HEK293 (cell line): ENCODE results near the gene SLC3A2.

Source experiments
- BCL11A ChIP-seq: fragments of 450-650 bp; formaldehyde crosslinking; IDR thresholded peaks from 2 replicates; pipeline ENCODE4 v1.5.1; 2016; ENCODE audit warnings: low read depth, missing biosample characterization, missing genetic modification characterization
- GLIS1 ChIP-seq: fragments of 450-650 bp; formaldehyde crosslinking; IDR thresholded peaks from 2 replicates; pipeline ENCODE4 v1.5.1; 2016; ENCODE audit warnings: missing biosample characterization, missing genetic modification characterization
- HOXA7 ChIP-seq: sonication (generic); formaldehyde crosslinking; IDR thresholded peaks from 2 replicates; pipeline ENCODE4 v1.8.1; 2022; ENCODE audit warnings: missing genetic modification reagents, borderline replicate concordance
- KLF9 ChIP-seq: fragments of 450-650 bp; formaldehyde crosslinking; IDR thresholded peaks from 2 replicates; pipeline ENCODE4 v1.5.1; 2016; ENCODE audit warnings: missing biosample characterization, missing genetic modification characterization, low read depth
- OSR2 ChIP-seq: fragments of 450-650 bp; formaldehyde crosslinking; IDR thresholded peaks from 2 replicates; pipeline ENCODE4 v1.5.1; 2016; ENCODE audit warnings: missing biosample characterization, missing genetic modification characterization
- SCRT1 ChIP-seq: fragments of 450-650 bp; formaldehyde crosslinking; IDR thresholded peaks from 2 replicates; pipeline ENCODE4 v1.5.1; 2016; ENCODE audit warnings: missing biosample characterization, missing genetic modification characterization, borderline replicate concordance
- SCRT2 ChIP-seq: fragments of 450-650 bp; formaldehyde crosslinking; IDR thresholded peaks from 2 replicates; pipeline ENCODE4 v1.5.1; 2016; ENCODE audit warnings: missing biosample characterization, missing genetic modification characterization
- SP7 ChIP-seq: fragments of 450-650 bp; formaldehyde crosslinking; IDR thresholded peaks from 2 replicates; pipeline ENCODE4 v1.5.1; 2016; ENCODE audit warnings: missing biosample characterization, missing genetic modification characterization
- ZBTB17 ChIP-seq: fragments of 450-650 bp; formaldehyde crosslinking; IDR thresholded peaks from 2 replicates; pipeline ENCODE4 v1.5.1; 2016; ENCODE audit warnings: missing biosample characterization, missing genetic modification characterization
- ZBTB20 ChIP-seq: fragments of 450-650 bp; formaldehyde crosslinking; IDR thresholded peaks from 2 replicates; pipeline ENCODE4 v1.5.1; 2016; ENCODE audit warnings: missing biosample characterization, missing genetic modification characterization
- ZFP41 ChIP-seq: fragments of 450-650 bp; formaldehyde crosslinking; IDR thresholded peaks from 2 replicates; pipeline ENCODE4 v1.5.1; 2016; ENCODE audit warnings: missing biosample characterization, missing genetic modification characterization, borderline replicate concordance
- ZIC2 ChIP-seq: fragments of 450-650 bp; formaldehyde crosslinking; IDR thresholded peaks from 2 replicates; pipeline ENCODE4 v1.5.1; 2016; ENCODE audit warnings: missing biosample characterization, missing genetic modification characterization
- ZNF133 ChIP-seq: fragments of 450-650 bp; formaldehyde crosslinking; IDR thresholded peaks from 2 replicates; pipeline ENCODE4 v1.5.1; 2016; ENCODE audit warnings: missing biosample characterization, missing genetic modification characterization
- ZNF157 ChIP-seq: fragments of 450-650 bp; formaldehyde crosslinking; IDR thresholded peaks from 2 replicates; pipeline ENCODE4 v1.5.1; 2016; ENCODE audit warnings: missing biosample characterization, missing genetic modification characterization
- ZNF211 ChIP-seq: fragments of 450-650 bp; formaldehyde crosslinking; IDR thresholded peaks from 2 replicates; pipeline ENCODE4 v1.5.1; 2016; ENCODE audit warnings: low read depth, missing biosample characterization, missing genetic modification characterization
- ZNF223 ChIP-seq: fragments of 450-650 bp; formaldehyde crosslinking; IDR thresholded peaks from 2 replicates; pipeline ENCODE4 v1.5.1; 2016; ENCODE audit warnings: missing biosample characterization, missing genetic modification characterization
- ZNF23 ChIP-seq: fragments of 450-650 bp; formaldehyde crosslinking; IDR thresholded peaks from 2 replicates; pipeline ENCODE4 v1.5.1; 2016; ENCODE audit warnings: missing biosample characterization, missing genetic modification characterization, borderline replicate concordance
- ZNF274 ChIP-seq, 2 experiments: fragments of 200-500 bp in 1 of 2; fragments of 450-650 bp in 1 of 2; sonication (Bioruptor generic) in 1 of 2; formaldehyde crosslinking in 1 of 2; IDR thresholded peaks; 2 replicates each; pipeline versions ENCODE4 v1.5.1 to v1.6.1; 2014 to 2016; ENCODE audit warnings: borderline replicate concordance in 1 of 2, inconsistent platforms in 1 of 2, low read length in 1 of 2, missing biosample characterization in 1 of 2, missing genetic modification characterization in 1 of 2
- ZNF341 ChIP-seq: fragments of 450-650 bp; formaldehyde crosslinking; IDR thresholded peaks from 2 replicates; pipeline ENCODE4; 2016; ENCODE audit warnings: low read depth, missing biosample characterization, missing genetic modification characterization
- ZNF350 ChIP-seq: fragments of 450-650 bp; formaldehyde crosslinking; IDR thresholded peaks from 2 replicates; pipeline ENCODE4 v1.5.0; 2017; ENCODE audit warnings: missing biosample characterization, mild to moderate bottlenecking, missing genetic modification characterization
- ZNF433 ChIP-seq: fragments of 450-650 bp; formaldehyde crosslinking; IDR thresholded peaks from 2 replicates; pipeline ENCODE4 v1.5.1; 2016; ENCODE audit warnings: missing biosample characterization, missing genetic modification characterization, low read depth
- ZNF48 ChIP-seq: fragments of 450-650 bp; formaldehyde crosslinking; IDR thresholded peaks from 2 replicates; pipeline ENCODE4 v1.5.1; 2016; ENCODE audit warnings: missing biosample characterization, missing genetic modification characterization
- ZNF521 ChIP-seq: fragments of 450-650 bp; formaldehyde crosslinking; IDR thresholded peaks from 2 replicates; pipeline ENCODE4 v1.5.1; 2017; ENCODE audit warnings: missing biosample characterization, mild to moderate bottlenecking, missing genetic modification characterization
- ZNF555 ChIP-seq: fragments of 450-650 bp; formaldehyde crosslinking; conservative IDR thresholded peaks from 2 replicates; pipeline ENCODE4 v1.5.1; 2017; ENCODE audit warnings: missing biosample characterization, mild to moderate bottlenecking, missing genetic modification characterization, inconsistent platforms
- ZNF664 ChIP-seq: fragments of 450-650 bp; formaldehyde crosslinking; IDR thresholded peaks from 2 replicates; pipeline ENCODE4 v1.5.1; 2016; ENCODE audit warnings: missing biosample characterization, missing genetic modification characterization
- ZNF701 ChIP-seq: fragments of 450-650 bp; formaldehyde crosslinking; IDR thresholded peaks from 2 replicates; pipeline ENCODE4 v1.5.1; 2016; ENCODE audit warnings: missing biosample characterization, missing genetic modification characterization
- ZNF843 ChIP-seq: fragments of 450-650 bp; formaldehyde crosslinking; IDR thresholded peaks from 2 replicates; pipeline ENCODE4 v1.5.1; 2016; ENCODE audit warnings: missing biosample characterization, missing genetic modification characterization
- TF ChIP-seq, protein P1 (sequence below): fragments of 450-650 bp; formaldehyde crosslinking; IDR thresholded peaks from 2 replicates; pipeline ENCODE4 v1.5.1; 2016; ENCODE audit warnings: missing biosample characterization, missing genetic modification characterization
- TF ChIP-seq, protein P2 (sequence below): fragments of 450-650 bp; formaldehyde crosslinking; IDR thresholded peaks from 2 replicates; pipeline ENCODE4 v1.5.1; 2016; ENCODE audit warnings: missing biosample characterization, missing genetic modification characterization
- TF ChIP-seq, protein P3 (sequence below): fragments of 450-650 bp; formaldehyde crosslinking; IDR thresholded peaks from 2 replicates; pipeline ENCODE4 v1.5.1; 2016; ENCODE audit warnings: missing biosample characterization, missing genetic modification characterization
- TF ChIP-seq, protein P4 (sequence below): fragments of 450-650 bp; formaldehyde crosslinking; IDR thresholded peaks from 2 replicates; pipeline ENCODE4 v1.5.1; 2016; ENCODE audit warnings: missing biosample characterization, missing genetic modification characterization
- TF ChIP-seq, protein P5 (sequence below): fragments of 450-650 bp; formaldehyde crosslinking; IDR thresholded peaks from 2 replicates; pipeline ENCODE4 v1.5.1; 2017; ENCODE audit warnings: missing biosample characterization, missing genetic modification characterization

Gene SLC3A2

DNA sequence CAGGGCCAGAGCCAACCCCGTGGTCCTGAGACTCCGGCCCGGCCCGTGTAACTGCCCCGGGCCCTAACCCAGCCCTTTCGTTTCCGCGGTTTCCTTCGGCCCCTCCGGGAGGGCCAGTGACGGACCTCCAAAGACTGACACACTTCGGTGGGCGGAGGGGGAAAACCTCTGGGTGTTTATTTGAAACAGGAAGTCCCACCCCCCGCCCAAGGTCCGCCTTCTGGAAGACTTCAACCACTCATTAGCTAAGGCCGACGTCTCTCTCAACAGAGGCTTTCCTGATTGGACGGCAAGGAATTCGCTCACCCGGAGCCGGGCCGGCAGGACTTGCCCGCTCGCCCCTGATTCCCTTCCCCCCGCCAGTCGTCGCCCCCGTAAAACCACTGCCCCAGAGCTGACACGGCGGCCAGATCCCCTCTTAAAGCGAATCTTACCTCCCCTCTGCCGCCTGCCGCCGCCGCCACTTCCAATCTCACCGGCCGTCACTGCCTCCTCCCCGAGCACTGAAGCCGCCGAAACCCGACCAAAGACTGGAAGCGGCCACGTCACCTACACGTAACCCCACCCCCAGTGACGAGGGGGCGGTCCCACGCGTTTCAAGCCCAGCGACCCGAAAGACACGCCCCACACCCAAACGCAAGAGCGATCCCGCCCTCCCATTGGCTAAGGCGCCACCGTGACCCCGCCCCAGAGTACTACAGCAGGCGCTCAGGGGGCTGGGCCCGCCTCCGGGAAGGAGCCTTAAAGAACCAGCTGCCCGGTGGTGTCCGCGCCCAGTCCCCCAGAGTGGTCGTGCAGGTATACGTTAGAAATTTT is 49.0 kb upstream of the SLC3A2 start, which contains the start of gene STX5 (continued):
- TF ChIP-seq ZNF701 (no peak), ZNF664 (no peak), GLIS1 (tag by site-specific recombination) (no peak), ZBTB17 (tag by site-specific recombination) (no peak), ZNF133 (tag by site-specific recombination) (no peak), ZNF433 (no peak), HOXA7 (CRISPR knock-in tag) (no peak), ZIC2 (tag by site-specific recombination) (no peak), ZNF341 (tag by site-specific recombination) (peak; percentile 72; the same call in 1 of the 2 replicates), ZNF211 (tag by site-specific recombination) (no peak), OSR2 (tag by site-specific recombination) (no peak), ZNF843 (tag by site-specific recombination) (0 out of 2 replicates have a peak, but pooled peaks have one; percentile 5), ZNF521 (tag by site-specific recombination) (no peak), ZFP41 (tag by site-specific recombination) (no peak), ZNF350 (no peak), ZNF157 (tag by site-specific recombination) (no peak), SP7 (0 out of 2 replicates have a peak, but pooled peaks have one; percentile 69), ZNF274 (IDR thresholded peaks at IDR 0.05; ENCODE audit: low read length) (no peak), ZNF274 (tag by site-specific recombination; IDR thresholded peaks at IDR 0.05; ENCODE audit: borderline replicate concordance) (no peak), SCRT1 (no peak), ZBTB20 (tag by site-specific recombination) (0 out of 2 replicates have a peak, but pooled peaks have one; percentile 45), KLF9 (tag by site-specific recombination) (peak; percentile 79), ZNF555 (tag by site-specific recombination) (no peak), ZNF23 (no peak), ZNF223 (tag by site-specific recombination) (no peak), BCL11A (no peak), ZNF48 (tag by site-specific recombination) (no peak), SCRT2 (tag by site-specific recombination) (0 out of 2 replicates have a peak, but pooled peaks have one; percentile 36)
- TF ChIP-seq, protein P1, sequence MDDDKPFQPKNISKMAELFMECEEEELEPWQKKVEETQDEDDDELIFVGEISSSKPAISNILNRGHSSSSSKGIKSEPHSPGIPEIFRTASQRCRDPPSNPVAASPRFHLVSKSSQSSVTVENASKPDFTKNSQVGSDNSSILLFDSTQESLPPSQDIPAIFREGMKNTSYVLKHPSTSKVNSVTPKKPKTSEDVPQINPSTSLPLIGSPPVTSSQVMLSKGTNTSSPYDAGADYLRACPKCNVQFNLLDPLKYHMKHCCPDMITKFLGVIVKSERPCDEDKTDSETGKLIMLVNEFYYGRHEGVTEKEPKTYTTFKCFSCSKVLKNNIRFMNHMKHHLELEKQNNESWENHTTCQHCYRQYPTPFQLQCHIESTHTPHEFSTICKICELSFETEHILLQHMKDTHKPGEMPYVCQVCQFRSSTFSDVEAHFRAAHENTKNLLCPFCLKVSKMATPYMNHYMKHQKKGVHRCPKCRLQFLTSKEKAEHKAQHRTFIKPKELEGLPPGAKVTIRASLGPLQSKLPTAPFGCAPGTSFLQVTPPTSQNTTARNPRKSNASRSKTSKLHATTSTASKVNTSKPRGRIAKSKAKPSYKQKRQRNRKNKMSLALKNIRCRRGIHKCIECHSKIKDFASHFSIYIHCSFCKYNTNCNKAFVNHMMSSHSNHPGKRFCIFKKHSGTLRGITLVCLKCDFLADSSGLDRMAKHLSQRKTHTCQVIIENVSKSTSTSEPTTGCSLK: no peak
- TF ChIP-seq, protein P2, sequence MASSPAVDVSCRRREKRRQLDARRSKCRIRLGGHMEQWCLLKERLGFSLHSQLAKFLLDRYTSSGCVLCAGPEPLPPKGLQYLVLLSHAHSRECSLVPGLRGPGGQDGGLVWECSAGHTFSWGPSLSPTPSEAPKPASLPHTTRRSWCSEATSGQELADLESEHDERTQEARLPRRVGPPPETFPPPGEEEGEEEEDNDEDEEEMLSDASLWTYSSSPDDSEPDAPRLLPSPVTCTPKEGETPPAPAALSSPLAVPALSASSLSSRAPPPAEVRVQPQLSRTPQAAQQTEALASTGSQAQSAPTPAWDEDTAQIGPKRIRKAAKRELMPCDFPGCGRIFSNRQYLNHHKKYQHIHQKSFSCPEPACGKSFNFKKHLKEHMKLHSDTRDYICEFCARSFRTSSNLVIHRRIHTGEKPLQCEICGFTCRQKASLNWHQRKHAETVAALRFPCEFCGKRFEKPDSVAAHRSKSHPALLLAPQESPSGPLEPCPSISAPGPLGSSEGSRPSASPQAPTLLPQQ (tag by site-specific recombination): 0 out of 2 replicates have a peak, but pooled peaks have one; percentile 79
- TF ChIP-seq, protein P3, sequence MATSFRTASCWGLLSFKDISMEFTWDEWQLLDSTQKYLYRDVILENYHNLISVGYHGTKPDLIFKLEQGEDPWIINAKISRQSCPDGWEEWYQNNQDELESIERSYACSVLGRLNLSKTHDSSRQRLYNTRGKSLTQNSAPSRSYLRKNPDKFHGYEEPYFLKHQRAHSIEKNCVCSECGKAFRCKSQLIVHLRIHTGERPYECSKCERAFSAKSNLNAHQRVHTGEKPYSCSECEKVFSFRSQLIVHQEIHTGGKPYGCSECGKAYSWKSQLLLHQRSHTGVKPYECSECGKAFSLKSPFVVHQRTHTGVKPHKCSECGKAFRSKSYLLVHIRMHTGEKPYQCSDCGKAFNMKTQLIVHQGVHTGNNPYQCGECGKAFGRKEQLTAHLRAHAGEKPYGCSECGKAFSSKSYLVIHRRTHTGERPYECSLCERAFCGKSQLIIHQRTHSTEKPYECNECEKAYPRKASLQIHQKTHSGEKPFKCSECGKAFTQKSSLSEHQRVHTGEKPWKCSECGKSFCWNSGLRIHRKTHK (tag by site-specific recombination): no peak
- TF ChIP-seq, protein P4, sequence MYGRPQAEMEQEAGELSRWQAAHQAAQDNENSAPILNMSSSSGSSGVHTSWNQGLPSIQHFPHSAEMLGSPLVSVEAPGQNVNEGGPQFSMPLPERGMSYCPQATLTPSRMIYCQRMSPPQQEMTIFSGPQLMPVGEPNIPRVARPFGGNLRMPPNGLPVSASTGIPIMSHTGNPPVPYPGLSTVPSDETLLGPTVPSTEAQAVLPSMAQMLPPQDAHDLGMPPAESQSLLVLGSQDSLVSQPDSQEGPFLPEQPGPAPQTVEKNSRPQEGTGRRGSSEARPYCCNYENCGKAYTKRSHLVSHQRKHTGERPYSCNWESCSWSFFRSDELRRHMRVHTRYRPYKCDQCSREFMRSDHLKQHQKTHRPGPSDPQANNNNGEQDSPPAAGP (tag by site-specific recombination): 0 out of 2 replicates have a peak, but pooled peaks have one; percentile 32
- TF ChIP-seq, protein P5, sequence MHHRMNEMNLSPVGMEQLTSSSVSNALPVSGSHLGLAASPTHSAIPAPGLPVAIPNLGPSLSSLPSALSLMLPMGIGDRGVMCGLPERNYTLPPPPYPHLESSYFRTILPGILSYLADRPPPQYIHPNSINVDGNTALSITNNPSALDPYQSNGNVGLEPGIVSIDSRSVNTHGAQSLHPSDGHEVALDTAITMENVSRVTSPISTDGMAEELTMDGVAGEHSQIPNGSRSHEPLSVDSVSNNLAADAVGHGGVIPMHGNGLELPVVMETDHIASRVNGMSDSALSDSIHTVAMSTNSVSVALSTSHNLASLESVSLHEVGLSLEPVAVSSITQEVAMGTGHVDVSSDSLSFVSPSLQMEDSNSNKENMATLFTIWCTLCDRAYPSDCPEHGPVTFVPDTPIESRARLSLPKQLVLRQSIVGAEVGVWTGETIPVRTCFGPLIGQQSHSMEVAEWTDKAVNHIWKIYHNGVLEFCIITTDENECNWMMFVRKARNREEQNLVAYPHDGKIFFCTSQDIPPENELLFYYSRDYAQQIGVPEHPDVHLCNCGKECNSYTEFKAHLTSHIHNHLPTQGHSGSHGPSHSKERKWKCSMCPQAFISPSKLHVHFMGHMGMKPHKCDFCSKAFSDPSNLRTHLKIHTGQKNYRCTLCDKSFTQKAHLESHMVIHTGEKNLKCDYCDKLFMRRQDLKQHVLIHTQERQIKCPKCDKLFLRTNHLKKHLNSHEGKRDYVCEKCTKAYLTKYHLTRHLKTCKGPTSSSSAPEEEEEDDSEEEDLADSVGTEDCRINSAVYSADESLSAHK: no peak
- TF ChIP-seq, all 188 proteins: peak for 33
